GM19467 (cell line): ENCODE results near the gene MOGAT2.
"Not testable (repeated sequence)": the region's sequence is repeated elsewhere in the genome, so short reads cannot be mapped to it uniquely, and the experiment has no call there.

ENCODE experiments used
- ATAC-seq: cut with Tn5 transposase; IDR thresholded peaks from one replicate; pipeline ENCODE4 v1.9.1; 2021; ENCODE audit warnings: mild to moderate bottlenecking, moderate library complexity; ENCODE audit not compliant: unreplicated experiment

The MOGAT2 gene

DNA sequence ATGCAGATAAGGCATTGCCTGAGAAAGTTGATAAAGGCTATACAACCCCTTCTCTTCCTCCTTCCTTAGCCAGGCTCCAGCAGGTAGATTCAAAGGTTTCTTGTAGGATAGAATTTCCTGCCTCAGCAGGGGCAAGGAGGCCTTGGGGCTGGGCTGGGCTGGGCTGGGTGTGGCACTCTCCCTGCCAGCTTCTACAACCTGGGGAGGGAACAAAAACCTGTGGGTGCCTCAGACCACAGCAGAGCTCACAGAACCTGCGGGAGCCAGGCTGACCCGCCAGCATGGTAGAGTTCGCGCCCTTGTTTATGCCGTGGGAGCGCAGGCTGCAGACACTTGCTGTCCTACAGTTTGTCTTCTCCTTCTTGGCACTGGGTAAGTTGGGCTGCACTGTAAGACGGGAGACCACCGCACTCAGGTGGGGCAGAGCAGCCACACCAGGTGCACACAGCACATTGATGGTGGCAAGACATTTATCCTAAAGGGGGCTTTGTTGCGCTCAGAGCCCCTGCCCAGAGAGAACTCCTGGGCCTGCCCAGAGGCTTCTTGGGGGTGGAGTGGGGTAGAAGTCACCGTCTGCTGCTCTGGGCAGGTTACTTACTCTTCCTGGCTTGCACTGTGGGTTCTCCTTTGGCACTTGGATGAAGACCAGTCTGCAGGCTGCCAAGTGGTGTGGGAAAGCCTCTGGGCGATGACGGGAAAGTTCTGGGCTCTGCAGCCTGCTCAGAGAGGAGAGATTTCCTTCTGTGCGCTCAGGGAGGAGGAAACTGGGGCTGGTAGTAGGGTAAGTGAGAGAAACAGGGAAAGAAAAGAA is at the start of gene MOGAT2:
TSS of gene MOGAT2 (plus strand) at position 231 of the 811 bp plus-strand sequence. CDS start at position 282, 51 bp downstream.
- ATAC-seq = no peak

DNA sequence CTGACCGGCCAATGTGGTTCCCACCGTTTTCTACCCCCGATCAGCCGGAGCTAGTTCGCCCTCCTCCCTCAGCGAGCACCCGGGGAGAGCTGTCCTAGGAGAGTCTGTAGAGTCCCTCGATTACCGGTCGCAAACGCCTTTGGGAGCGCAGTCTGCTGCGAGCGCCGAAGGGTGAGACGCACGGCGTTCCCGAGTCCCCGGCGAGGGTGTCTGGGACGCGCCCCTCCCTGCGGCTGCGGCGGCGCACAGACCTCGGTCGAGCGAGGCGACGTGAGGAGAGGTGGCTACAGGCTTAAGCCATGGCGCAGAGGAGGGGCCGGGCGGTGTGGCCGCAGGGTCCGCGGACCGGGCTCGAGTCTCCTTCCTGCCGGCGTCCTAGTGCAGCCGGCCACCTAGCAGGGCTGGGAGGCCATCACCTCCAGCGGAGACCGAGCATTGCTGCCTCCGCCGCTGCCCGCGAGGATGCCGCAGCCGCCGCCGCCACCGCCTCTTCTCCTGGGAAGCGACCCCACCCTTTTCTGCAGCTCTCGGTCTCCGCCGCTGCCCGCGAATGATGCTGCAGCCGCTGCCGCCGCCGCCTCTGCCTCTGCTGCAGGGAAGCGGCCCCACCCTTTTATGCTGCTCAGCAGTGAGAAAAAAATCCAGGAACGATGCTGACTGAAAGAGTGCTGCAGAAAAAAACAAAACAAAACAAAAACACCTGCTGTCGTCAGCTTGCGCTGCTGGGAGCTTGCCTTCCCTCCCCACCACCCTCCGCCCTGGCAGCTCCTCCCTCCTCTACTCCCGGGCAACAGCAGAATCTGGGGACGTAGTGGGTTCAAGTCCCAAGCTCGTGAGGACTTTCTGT is 49.0 kb upstream of the MOGAT2 start, which contains the start of gene MAP6:
TSS of gene MAP6 (minus strand) at position 588 of the 847 bp plus-strand sequence. CDS start 669 bp downstream, outside the sequence.
- no peak for ATAC-seq

DNA sequence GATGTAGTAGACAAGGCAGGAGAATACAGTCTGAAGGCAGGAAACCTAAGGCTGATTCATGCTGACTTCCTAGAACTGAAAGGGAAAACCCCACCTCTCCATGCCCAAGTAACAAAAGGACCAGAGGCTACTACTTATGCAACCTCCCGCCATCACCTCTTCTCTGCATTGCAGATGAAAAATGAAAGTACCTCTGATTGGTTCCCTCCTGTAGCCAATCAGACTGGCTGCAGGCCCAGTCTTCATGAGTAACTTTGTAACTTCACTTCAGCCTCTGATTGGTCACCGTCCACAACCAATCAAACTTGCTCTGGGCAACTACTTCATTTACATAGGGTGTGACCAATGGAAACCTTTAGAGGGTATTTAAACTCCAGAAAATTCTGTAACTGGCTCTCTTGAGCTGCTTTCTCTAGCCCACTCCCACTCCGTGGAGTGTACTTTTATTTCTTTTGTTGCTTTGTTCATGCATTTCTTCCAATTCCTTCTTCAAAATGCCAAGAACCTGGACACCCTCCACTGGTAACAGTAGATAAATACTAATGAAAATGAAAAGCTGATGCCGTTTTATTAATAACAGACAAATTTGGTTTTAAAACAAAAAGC is 43.6 kb upstream of the MOGAT2 start:
- ATAC-seq = no peak

DNA sequence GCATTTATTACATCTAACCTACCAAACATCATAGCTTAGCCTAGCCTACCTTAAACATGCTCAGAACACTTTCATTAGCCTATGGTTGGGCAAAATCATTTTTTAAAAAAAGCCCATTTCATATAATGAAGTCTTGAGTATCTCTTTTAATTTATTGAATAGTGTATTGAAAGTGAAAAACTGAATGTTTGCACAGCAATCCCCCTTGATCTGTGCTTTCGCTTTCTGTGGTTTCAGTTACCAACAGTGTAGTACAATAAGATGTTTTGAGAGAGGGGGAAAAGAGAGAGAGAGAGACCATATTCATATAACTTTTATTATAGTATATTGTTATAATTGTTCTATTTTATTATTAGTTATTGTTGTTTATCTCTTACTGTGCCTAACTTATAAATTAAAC is 40.4 kb upstream of the MOGAT2 start:
- ATAC-seq = no peak

DNA sequence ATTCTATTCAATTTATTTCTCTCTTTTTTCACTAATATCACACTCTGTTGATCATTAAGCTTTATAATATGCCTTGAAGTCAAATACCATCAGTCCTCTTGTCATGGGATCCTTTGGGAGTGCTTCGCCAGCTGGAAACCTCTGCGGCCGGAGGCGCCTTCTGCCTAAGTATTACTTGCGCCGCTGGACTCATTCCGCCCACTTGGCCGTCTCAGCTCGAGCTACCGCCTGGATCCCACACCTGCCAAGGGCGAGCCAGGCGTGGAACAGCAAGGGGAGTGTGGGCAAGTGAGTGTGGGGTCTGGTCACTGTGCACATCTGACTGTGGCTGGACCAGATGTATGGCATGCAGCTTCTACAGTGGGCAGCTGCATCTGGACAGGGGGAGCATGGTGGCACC is 39.7 kb upstream of the MOGAT2 start:
- ATAC-seq = no peak

DNA sequence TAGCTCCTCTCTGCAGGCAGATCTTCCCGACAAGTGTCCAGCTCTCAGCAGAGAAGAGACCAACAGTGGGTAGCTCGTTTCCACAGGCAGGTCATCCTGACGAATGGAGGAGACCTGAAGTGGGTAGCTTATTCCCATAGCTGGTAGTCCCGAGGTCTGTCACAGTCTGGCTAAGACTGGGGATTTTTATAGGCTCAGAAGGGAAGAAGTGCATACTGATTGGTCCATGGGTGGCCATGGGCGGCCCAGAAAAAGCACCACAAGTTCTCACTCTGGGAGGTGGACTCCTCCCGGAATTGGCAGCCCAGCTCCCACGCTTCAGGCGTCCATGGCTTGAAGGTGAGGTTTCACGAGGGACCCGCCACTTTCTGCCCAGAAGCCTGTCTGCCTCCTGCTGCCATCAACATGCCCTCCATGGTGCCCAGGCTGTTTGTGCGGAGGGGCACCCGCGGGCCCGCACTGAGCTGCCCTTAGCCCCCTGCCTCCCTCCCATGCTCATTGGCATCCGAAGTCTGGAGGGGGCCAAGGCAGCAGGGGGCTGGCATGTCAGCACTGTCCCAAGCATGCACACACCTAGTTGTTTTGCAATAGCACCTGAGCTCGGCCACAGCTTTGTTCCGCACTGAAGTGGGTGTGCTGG is 38.9 kb upstream of the MOGAT2 start:
- ATAC-seq = no peak

DNA sequence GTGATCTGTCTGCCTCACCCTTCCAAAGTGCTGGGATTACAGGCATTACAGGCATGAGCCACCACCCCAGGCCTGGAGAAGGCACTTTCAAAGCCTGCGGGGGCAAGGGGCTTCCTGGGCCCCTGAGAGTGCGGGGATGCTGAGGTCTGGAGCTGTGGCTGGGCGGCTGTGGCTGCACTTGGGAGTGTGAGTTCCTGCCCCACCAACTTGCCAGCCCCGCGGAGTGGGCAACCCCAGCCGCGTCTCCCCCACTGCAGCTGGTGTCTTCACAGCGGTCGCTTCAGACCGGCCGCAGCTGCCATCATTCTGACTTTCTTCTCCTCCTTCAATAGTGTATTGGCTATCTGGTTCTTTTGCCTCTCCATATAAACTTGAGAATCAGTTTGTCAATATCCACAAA is 38.1 kb upstream of the MOGAT2 start:
- ATAC-seq = no peak

DNA sequence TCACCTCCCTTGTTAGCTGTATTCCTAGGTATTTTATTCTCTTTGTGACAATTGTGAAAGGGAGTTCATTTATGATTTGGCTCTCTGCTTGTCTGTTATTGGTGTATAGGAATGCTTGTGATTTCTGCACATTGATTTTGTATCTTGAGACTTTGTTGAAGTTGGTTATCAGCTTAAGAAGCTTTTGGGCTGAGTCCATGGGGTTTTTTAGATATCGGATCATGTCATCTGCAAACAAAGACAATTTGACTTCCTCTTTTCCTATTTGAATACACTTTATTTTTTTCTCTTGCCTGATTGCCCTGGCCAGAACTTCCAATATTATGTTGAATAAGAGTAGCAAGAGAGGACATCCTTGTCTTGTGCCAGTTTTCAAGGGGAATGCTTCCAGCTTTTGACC is 33.8 kb upstream of the MOGAT2 start:
- ATAC-seq = not testable (repeated sequence)

DNA sequence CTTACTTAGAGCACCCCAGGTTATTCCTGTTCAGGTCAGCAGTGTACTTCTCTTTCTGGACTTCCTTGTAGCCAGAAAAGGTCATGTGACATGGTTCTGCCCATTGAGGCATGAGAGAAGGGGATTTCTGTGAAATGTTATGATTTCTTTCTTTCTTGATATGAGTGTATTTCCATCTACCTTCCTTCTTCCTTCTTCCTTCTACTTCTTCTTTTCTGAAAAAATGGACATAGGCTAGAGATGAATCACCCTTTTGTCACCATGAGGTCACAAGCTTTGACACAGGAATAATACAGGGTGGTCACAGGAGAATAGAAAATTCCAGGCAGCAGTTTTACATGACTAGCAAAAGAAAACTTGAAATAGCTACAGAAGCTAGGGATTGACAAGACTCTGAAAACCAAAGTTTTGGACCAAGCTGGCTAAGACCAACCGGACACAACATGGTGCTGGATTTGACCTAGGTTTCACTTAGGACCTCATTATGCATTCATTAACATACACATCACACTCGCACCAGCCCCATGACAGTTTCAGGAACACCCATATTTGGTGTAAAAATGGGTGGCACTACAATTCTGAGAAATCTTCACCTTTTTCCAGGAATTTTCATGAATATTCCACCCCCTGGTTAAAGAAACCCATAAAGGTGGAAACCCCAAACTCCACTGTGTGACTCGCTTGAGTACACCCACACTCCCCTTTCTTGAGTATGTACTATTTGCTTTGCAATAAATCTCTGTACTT is 27.6 kb upstream of the MOGAT2 start:
- peak; percentile 60 for ATAC-seq

DNA sequence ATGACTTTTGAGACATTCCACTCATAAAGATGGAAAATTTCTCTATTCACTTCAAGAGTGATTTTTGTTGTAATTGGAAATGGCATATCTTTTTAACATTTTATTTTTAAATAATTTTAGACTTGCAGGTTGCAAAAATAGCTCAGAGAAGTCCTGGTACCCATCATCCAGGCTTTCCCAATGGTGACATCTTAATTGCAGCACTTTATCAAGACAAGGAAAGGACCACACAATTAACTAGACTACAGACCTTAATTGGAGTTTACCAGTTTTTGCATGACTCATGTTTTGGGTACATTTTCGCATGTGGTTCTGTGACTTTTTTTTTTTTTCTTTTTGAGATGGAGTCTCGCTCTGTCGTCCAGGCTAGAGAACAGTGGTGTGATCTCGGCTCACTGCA is 25.8 kb upstream of the MOGAT2 start:
- no peak for ATAC-seq

DNA sequence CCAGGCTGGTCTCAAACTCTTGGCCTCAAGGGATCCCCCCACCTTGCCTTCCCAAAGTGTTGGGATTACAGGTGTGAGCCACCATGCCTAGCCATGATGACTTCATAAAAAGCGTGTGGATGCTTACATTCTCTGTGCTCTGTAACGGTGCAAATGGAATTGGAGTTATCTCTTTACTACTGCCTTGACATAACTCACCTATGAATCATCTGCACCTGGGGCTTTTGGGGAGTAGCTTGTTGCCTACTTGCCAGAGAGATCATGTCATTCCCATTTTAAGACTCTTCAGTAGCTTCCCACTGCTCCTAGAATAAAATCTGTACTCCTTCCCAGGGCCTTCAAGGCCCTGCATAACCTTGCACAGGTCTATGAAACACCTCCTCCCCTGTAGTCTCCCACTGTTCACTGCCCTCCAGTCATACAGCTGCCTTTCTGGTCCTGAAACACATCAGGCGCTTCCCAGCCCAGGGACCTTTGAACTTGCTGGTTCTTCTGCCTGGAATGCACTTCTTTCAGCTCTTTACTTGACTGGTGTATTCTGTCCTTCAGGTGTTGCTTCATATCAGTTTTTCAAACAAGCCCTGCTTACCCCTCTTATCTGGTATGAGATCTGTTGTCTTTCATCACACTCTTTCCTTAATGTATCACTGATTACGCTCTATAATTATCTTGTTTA is 19.6 kb upstream of the MOGAT2 start:
- ATAC-seq = no peak

DNA sequence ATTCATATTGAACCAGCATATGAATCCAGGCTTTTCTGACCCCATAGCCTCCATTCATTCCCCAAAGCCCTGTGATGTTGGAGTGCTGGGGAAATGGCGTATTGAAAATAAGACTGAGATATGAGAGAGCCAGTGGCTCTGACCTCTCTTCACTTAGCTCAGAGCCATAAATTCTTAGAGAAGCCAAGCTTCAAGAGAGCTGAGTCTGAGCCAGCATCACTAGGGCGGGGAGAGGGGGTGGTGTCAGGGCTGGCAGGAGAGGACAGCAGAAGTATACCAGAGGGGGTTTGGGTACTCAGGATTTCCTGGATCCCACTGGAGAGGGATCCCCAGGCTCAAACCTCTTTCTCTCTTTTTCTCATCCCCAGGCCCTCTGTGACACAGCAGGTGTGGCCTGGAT is 16.7 kb upstream of the MOGAT2 start:
- no peak for ATAC-seq

DNA sequence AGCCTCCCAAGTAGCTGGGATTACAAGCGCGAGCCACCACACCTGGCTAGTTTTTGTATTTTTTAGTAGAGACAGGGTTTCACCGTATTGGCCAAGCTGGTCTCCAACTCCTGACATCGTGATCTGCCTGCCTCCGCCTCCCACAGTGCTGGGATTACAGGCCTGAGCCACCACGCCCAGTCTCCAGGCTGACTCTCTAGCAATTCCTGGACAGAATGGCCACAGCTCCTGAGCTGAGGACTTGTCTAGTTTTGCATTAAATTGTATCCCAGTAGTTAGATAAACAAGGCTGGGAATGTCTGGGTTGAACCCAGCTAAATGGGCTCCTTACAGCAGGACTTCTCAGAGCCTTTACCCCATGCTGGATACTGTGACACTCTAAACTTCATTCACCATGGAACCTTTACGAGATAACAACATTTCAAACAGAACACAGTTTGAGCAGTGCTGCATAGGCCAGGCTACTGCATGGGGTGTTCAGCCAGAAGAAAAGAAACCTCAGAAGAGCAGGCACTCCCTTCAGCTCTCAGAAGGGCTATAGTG is 13.9 kb upstream of the MOGAT2 start:
- ATAC-seq = no peak

DNA sequence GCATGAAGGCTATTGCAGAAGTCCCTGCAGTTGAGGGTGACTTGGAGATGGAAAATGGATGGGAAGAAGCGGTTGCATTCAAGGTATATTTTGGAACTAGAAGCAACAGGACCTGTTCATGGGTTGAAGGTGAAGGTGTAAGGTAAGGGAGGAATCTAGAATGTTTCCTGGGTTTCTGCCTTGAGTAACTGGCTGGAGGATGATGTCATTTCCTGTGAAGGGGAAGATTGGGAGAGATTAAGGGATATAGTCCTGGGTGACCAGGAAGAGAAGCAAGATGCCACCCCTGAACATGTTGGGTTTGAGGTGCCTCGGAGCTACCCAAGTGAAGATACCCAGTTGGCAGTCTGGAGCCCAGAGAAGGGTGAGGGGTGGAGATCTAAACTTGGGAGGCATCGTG is 12.1 kb upstream of the MOGAT2 start:
- ATAC-seq = no peak

DNA sequence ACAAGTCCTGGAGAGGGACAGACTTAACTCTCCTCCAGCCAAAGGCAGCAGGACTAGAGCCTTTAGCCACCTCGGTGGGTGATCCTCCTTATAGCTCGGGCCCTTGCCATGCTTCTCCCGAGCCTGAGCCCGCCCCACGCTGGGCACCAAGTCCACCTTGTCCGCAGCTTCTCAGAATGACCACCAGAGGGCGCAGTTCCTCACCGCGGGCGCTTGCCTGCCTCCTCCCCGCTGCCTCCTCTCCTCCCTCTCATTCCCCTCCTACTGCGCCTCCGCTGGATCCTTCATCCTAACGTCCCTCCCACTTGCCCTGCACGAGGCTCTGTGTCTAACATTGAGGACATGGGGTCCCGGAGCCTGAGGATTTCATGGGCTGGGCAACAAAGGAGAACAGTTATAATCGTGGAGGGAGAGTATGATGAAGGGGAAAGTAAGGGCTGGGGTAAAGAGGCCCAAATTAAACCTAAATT is 11.3 kb upstream of the MOGAT2 start:
- no peak for ATAC-seq

DNA sequence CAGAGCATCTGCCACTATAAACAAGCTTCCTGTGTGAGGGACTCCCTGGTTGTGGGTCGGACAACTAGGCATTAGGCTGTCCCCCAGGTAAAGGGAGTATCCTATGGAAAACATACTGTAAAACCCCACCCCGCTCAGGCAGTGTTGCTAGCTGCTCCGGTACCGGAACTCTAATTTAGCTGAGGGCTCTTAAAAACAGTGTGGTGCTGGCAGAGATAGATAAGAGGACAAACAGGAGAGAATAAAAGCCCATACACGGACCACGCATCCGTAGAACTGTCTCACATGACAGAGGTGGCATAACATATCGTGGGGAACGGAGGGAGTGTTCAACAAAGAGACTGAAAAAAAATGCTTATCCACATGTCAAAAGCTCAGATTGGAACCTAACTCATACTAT is 3.4 kb upstream of the MOGAT2 start:
- no peak for ATAC-seq

DNA sequence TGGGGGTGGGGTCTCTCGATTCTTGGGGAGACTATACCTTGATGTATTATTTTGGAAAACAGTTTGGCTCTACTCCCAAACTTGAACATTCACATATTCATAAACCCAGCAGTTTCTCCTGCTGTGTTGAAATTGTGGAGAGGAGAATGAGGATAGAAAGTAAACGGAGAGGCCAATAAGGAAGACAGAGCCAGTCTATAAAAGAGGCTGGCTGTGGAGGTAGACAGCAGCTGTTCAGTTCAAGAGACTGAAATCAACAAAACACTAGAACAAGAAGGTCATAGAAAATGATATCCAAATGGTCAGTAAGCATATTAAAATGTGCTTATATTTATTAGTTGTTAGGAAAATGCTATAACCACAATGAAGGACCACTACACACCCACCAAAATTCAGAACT is 1.9 kb upstream of the MOGAT2 start:
- no peak for ATAC-seq

DNA sequence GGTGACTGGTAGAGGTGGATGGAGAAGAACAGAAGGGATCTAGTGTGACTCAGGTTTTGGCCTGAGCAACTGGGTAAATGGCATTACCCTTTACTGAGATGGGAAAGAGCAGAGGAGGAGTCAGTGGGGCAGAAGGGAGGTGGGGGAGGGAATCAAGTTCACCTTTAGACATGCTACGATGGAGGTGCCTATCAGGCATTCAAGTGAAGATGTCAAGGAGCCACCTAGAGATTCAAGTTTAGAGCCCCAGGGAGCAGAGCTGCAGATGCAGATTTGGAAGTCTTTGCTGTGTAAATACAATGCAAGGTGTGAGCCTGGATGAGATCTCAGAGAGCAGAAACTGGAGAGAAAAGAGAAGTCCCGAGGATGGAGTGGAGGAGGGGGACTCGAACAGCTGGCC is 979 bp upstream of the MOGAT2 start:
- ATAC-seq = no peak
